ENCODE measurements around the gene TMEM17.

GRCh38 chr2:62464221-62465007 is 41.6 kb downstream of the TMEM17 start:
- no peak for TF ChIP-seq CTCF (IDR thresholded peaks at IDR 0.05)
- TF ChIP-seq YY1 (IDR thresholded peaks at IDR 0.05; ENCODE audit: low read depth), result no peak
- no peak for TF ChIP-seq GABPA (IDR thresholded peaks at IDR 0.05; ENCODE audit: low read depth)
- no peak for TF ChIP-seq TEAD4 (IDR thresholded peaks at IDR 0.05; ENCODE audit: borderline replicate concordance, insufficient read depth)
- no peak for TF ChIP-seq RAD21 (IDR thresholded peaks at IDR 0.05; ENCODE audit: low read length)
- no peak for TF ChIP-seq TCF12 (IDR thresholded peaks at IDR 0.05)
- no peak for TF ChIP-seq NRF1 (IDR thresholded peaks at IDR 0.05; ENCODE audit: low read depth, low read length)
- TF ChIP-seq, protein P1, sequence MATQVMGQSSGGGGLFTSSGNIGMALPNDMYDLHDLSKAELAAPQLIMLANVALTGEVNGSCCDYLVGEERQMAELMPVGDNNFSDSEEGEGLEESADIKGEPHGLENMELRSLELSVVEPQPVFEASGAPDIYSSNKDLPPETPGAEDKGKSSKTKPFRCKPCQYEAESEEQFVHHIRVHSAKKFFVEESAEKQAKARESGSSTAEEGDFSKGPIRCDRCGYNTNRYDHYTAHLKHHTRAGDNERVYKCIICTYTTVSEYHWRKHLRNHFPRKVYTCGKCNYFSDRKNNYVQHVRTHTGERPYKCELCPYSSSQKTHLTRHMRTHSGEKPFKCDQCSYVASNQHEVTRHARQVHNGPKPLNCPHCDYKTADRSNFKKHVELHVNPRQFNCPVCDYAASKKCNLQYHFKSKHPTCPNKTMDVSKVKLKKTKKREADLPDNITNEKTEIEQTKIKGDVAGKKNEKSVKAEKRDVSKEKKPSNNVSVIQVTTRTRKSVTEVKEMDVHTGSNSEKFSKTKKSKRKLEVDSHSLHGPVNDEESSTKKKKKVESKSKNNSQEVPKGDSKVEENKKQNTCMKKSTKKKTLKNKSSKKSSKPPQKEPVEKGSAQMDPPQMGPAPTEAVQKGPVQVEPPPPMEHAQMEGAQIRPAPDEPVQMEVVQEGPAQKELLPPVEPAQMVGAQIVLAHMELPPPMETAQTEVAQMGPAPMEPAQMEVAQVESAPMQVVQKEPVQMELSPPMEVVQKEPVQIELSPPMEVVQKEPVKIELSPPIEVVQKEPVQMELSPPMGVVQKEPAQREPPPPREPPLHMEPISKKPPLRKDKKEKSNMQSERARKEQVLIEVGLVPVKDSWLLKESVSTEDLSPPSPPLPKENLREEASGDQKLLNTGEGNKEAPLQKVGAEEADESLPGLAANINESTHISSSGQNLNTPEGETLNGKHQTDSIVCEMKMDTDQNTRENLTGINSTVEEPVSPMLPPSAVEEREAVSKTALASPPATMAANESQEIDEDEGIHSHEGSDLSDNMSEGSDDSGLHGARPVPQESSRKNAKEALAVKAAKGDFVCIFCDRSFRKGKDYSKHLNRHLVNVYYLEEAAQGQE (IDR thresholded peaks at IDR 0.05; ENCODE audit: low read depth, low read length), result no peak
- TF ChIP-seq EP300 (IDR thresholded peaks at IDR 0.05; ENCODE audit: borderline replicate concordance in 1 of 2, low read depth in 1 of 2, low read length in 1 of 2), result no peak
- TF ChIP-seq TAF1 (IDR thresholded peaks at IDR 0.05; ENCODE audit: borderline replicate concordance, low read depth, low read length), result no peak

Measured in SK-N-SH (cell line).